Activated CD8-positive, alpha-beta memory T cell treated with anti-CD3 and anti-CD28 coated beads for 1 hour (primary cell): ENCODE data around the gene CHKA.
A peak's percentile ranks its signal among the peaks of the same experiment; 100 is the strongest.

ENCODE experiments used
- DNase-seq, 2 donors: peaks; one replicate each; pipeline ENCODE4 v3.0.0-alpha.2; 2020; ENCODE audit warnings: low read depth in 1 of 2; ENCODE audit errors: extremely low read depth in 1 of 2

The CHKA gene

GRCh38 chr11:68121067-68121899 is at the start of gene CHKA:
CHKA (minus strand) TSS chr11:68121388; CDS start chr11:68121177, 211 bp downstream.
- peak; percentile 59 to 78 for DNase-seq

GRCh38 chr11:68169442-68169841 is 48.3 kb upstream of the CHKA start:
- no peak for DNase-seq

GRCh38 chr11:68168694-68169093 is 47.5 kb upstream of the CHKA start:
- no peak for DNase-seq

GRCh38 chr11:68167474-68167873 is 46.3 kb upstream of the CHKA start:
- no peak for DNase-seq

- DNase-seq, result no peak
Observed at GRCh38 chr11:68166969-68167368, 45.8 kb upstream of the CHKA start.

- DNase-seq, result no peak
Observed at GRCh38 chr11:68165601-68166000, 44.4 kb upstream of the CHKA start.

- DNase-seq, result no peak
Observed at GRCh38 chr11:68164437-68164836, 43.2 kb upstream of the CHKA start.

- DNase-seq, result no peak
Observed at GRCh38 chr11:68163691-68164090, 42.5 kb upstream of the CHKA start.

- DNase-seq, result no peak
Observed at GRCh38 chr11:68160100-68160695, 39.0 kb upstream of the CHKA start.

GRCh38 chr11:68159665-68160064 is 38.5 kb upstream of the CHKA start:
- no peak for DNase-seq

- no peak for DNase-seq
Observed at GRCh38 chr11:68159161-68159560, 38.0 kb upstream of the CHKA start.

- DNase-seq, result no peak
Observed at GRCh38 chr11:68158580-68158979, 37.4 kb upstream of the CHKA start.

- DNase-seq, result no peak
Observed at GRCh38 chr11:68153742-68154141, 32.6 kb upstream of the CHKA start.

- no peak for DNase-seq
Observed at GRCh38 chr11:68150037-68150436, 28.8 kb upstream of the CHKA start.

- DNase-seq, result no peak
Observed at GRCh38 chr11:68149417-68149816, 28.2 kb upstream of the CHKA start.

GRCh38 chr11:68148879-68149278 is 27.7 kb upstream of the CHKA start:
- no peak for DNase-seq

GRCh38 chr11:68148071-68148805 is 27.1 kb upstream of the CHKA start:
- DNase-seq, result no peak

- DNase-seq, result no peak
Observed at GRCh38 chr11:68146704-68147474, 25.7 kb upstream of the CHKA start.

GRCh38 chr11:68146010-68146540 is 24.9 kb upstream of the CHKA start:
- no peak for DNase-seq

GRCh38 chr11:68145120-68145866 is 24.1 kb upstream of the CHKA start:
- DNase-seq, result no peak
